DND-41 (cell line): ENCODE measurements around the gene DLGAP4.

Experiments
- ATAC-seq: fragments of 200-7000 bp; cut with Tn5 transposase; 3 replicates; pipeline ENCODE4 v1.9.1; 2021; ENCODE audit warnings: low read depth; ENCODE audit not compliant: insufficient read depth
- DNase-seq: peaks from one replicate; pipeline ENCODE4 v3.0.0-alpha.2; 2020
- H2AFZ ChIP-seq: 2 replicates; pipeline ENCODE4 v1.6.0; 2012; ENCODE audit warnings: low read depth, low read length
- H3K27ac ChIP-seq: 2 replicates; pipeline ENCODE4 v1.5.1; 2012; ENCODE audit warnings: low read length, inconsistent platforms
- H3K27me3 ChIP-seq: fragments of 200-600 bp; sonication (generic); 2 replicates; pipeline ENCODE4 v1.6.0; 2012; ENCODE audit warnings: low read length, mild to moderate bottlenecking, inconsistent platforms; ENCODE audit not compliant: insufficient read depth, poor library complexity
- H3K36me3 ChIP-seq: 2 replicates; pipeline ENCODE4 v1.5.1; 2012; ENCODE audit warnings: low read length, inconsistent platforms; ENCODE audit not compliant: insufficient read depth
- H3K4me1 ChIP-seq: 2 replicates; pipeline ENCODE4 v1.5.1; 2012; ENCODE audit warnings: mild to moderate bottlenecking, low read length; ENCODE audit not compliant: insufficient read depth
- H3K4me2 ChIP-seq: 2 replicates; pipeline ENCODE4 v1.6.0; 2012; ENCODE audit warnings: mild to moderate bottlenecking, moderate library complexity, low read length, inconsistent platforms; ENCODE audit not compliant: insufficient read depth
- H3K4me3 ChIP-seq, 2 experiments: fragments of 200-600 bp in 1 of 2; shearing (Covaris generic) in 1 of 2; 2 replicates each; pipeline ENCODE4 v1.5.1; 2012 to 2016; ENCODE audit warnings: inconsistent platforms in 2 of 2, low read length in 2 of 2, mild to moderate bottlenecking in 2 of 2, low read depth in 1 of 2, moderate library complexity in 1 of 2
- H3K79me2 ChIP-seq: 2 replicates; pipeline ENCODE4 v1.6.0; 2012; ENCODE audit warnings: low read length, inconsistent platforms; ENCODE audit not compliant: insufficient read depth
- H3K9ac ChIP-seq: 2 replicates; pipeline ENCODE4 v1.6.0; 2012; ENCODE audit warnings: low read depth, mild to moderate bottlenecking, inconsistent platforms, low read length, moderate library complexity
- H3K9me3 ChIP-seq: 2 replicates; pipeline ENCODE4 v1.5.1; 2012; ENCODE audit warnings: low read length, moderate library complexity, mild to moderate bottlenecking, inconsistent platforms; ENCODE audit not compliant: insufficient read depth, severe bottlenecking
- H4K20me1 ChIP-seq: 2 replicates; pipeline ENCODE4 v1.6.0; 2012; ENCODE audit warnings: low read length; ENCODE audit not compliant: insufficient read depth
- CTCF ChIP-seq: IDR thresholded peaks from 2 replicates; pipeline ENCODE4 v1.5.1; 2012; ENCODE audit warnings: borderline replicate concordance, low read length, moderate library complexity, mild to moderate bottlenecking; ENCODE audit not compliant: poor library complexity, severe bottlenecking; ENCODE audit errors: extremely low read depth
- EZH2 ChIP-seq: IDR thresholded peaks from 3 replicates; pipeline ENCODE4 v1.6.1; 2012; ENCODE audit warnings: borderline replicate concordance, low read depth, mild to moderate bottlenecking, moderate library complexity, low read length, inconsistent platforms; ENCODE audit not compliant: severe bottlenecking

The DLGAP4 gene

DNA sequence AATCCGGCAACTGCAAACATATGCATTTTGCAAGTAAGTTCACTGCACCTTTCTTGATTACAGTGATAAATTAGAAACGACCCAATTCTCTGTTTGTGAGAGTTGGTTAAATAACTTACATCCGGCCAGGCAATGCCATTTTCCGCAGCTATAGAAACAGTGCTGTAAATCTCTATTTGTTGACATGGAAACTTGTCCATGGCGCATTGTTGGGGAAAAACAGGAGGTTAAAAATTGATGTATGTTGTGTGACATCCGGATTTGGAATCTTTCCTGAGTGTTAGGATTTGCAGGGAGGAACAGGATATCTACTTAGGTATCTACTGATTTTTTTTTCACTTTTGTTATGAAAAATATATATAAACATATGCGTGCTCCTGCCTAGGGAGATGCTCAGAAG lies 66.5 kb downstream of the DLGAP4 start:
- H4K20me1 ChIP-seq, result peaks cover 15% of the 10 kb centered on the region
- peaks cover 6% of the 10 kb centered on the region for H3K27me3 ChIP-seq
- no peaks in the 10 kb centered on the region for H3K79me2 ChIP-seq
- no peak for TF ChIP-seq EZH2
- TF ChIP-seq CTCF, result no peak
- no peak overlapping the region for H3K4me3 ChIP-seq
- no peak for DNase-seq
- no peak overlapping the region for H3K4me2 ChIP-seq
- no peak overlapping the region for H2AFZ ChIP-seq
- no peaks in the 10 kb centered on the region for H3K36me3 ChIP-seq
- H3K27ac ChIP-seq, result no peak overlapping the region
- no peak for ATAC-seq
- H3K9ac ChIP-seq, result no peak overlapping the region
- no peaks in the 10 kb centered on the region for H3K9me3 ChIP-seq
- no peaks in the 10 kb centered on the region for H3K4me1 ChIP-seq

DNA sequence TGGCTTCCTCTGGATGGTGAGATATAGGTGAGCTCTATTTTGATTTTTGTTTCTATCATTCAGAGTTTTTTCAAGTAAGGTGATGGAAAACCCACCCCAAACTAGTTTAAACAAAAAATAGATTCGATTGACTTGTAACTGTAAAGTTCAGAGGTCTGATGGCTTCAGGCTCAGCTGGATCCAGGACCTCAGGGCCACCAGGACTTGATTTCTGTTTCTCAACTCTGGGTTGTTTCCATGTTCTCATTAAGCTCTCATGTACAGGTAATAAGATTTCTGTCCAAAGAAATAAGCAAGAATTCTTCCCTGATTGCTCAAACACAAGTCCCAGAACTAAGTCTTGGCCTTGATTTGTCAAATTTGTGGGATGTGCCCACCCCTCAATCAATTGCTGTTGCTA lies 67.0 kb downstream of the DLGAP4 start:
- H3K36me3 ChIP-seq, result no peaks in the 10 kb centered on the region
- H2AFZ ChIP-seq, result no peak overlapping the region
- peaks cover 11% of the 10 kb centered on the region for H4K20me1 ChIP-seq
- H3K27me3 ChIP-seq, result peaks cover 1% of the 10 kb centered on the region
- H3K4me2 ChIP-seq, result no peak overlapping the region
- no peak overlapping the region for H3K27ac ChIP-seq
- TF ChIP-seq CTCF (no peak), EZH2 (no peak)
- ATAC-seq, result no peak
- H3K79me2 ChIP-seq, result no peaks in the 10 kb centered on the region
- H3K4me3 ChIP-seq, result no peak overlapping the region
- no peaks in the 10 kb centered on the region for H3K4me1 ChIP-seq
- no peaks in the 10 kb centered on the region for H3K9me3 ChIP-seq
- no peak for DNase-seq
- H3K9ac ChIP-seq, result no peak overlapping the region

DNA sequence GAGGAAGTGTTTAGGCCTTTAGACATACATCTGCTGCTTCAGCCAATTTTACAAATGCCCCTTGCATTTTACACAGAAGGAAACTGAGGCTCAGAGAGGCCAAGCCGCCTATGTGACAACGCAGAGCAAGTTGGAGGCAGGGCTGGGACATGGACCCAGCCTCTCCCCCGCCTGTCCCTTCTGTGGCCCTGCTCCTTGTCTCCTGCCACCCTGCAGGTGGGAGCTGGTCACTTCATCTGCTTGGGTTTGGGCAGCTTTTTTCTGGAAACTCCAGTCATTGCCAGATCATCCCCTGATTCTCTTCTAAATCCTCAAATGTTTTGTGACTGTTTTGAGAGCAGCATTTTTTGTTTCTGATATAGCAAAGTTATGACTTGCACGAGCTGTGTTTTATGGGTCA lies 68.9 kb downstream of the DLGAP4 start:
- H2AFZ ChIP-seq, result no peak overlapping the region
- H3K27me3 ChIP-seq, result no peaks in the 10 kb centered on the region
- H4K20me1 ChIP-seq, result peaks cover 7% of the 10 kb centered on the region; the same call in 1 of the 2 replicates
- ATAC-seq (no peak), DNase-seq (no peak)
- H3K4me1 ChIP-seq, result no peaks in the 10 kb centered on the region
- H3K4me3 ChIP-seq, result no peak overlapping the region
- TF ChIP-seq CTCF (no peak), EZH2 (no peak)
- no peaks in the 10 kb centered on the region for H3K9me3 ChIP-seq
- no peak overlapping the region for H3K9ac ChIP-seq
- no peak overlapping the region for H3K27ac ChIP-seq
- H3K79me2 ChIP-seq, result no peaks in the 10 kb centered on the region
- no peak overlapping the region for H3K4me2 ChIP-seq
- no peaks in the 10 kb centered on the region for H3K36me3 ChIP-seq
